HepG2 (cell line): ENCODE results near the gene GPRIN1. TPM values are rescaled to one million over a fixed set of nuclear protein-coding genes. Genes with fewer than 3 reads are reported as not detected.

Experiments used
- ARID3A ChIP-seq: IDR thresholded peaks from 2 replicates; pipeline ENCODE4 v1.6.1; 2012; ENCODE audit warnings: low read depth, low read length, improper control_type of control experiment
- FOXO1 ChIP-seq: sonication (generic); formaldehyde crosslinking; IDR thresholded peaks from 2 replicates; pipeline ENCODE4 v1.4.0; 2020; ENCODE audit warnings: missing genetic modification reagents
- GRHL1 ChIP-seq: sonication (generic); formaldehyde crosslinking; conservative IDR thresholded peaks from 2 replicates; pipeline ENCODE4 v1.8.0; 2022; ENCODE audit warnings: missing genetic modification reagents
- HMGXB4 ChIP-seq, 2 experiments: sonication (generic) in 1 of 2; formaldehyde crosslinking in 1 of 2; IDR thresholded peaks; 2 replicates each; pipeline versions ENCODE4 v1.4.0 to v1.6.1; 2018 to 2020; ENCODE audit warnings: missing genetic modification reagents in 2 of 2, borderline replicate concordance in 1 of 2, low read depth in 1 of 2, mild to moderate bottlenecking in 1 of 2, missing biosample characterization in 1 of 2
- IRF1 ChIP-seq: sonication (generic); formaldehyde crosslinking; IDR thresholded peaks from 2 replicates; pipeline ENCODE4 v1.4.0; 2020; ENCODE audit warnings: low read depth, mild to moderate bottlenecking, missing genetic modification reagents
- MBD4 ChIP-seq: IDR thresholded peaks from 2 replicates; pipeline ENCODE4 v1.6.1; 2012; ENCODE audit warnings: low read length, inconsistent platforms, borderline replicate concordance
- NCOA5 ChIP-seq: sonication (generic); formaldehyde crosslinking; IDR thresholded peaks from 2 replicates; pipeline ENCODE4 v1.4.0; 2020; ENCODE audit warnings: missing genetic modification reagents
- NFKBIZ ChIP-seq: IDR thresholded peaks from 2 replicates; pipeline ENCODE4 v1.6.1; 2018; ENCODE audit warnings: missing genetic modification reagents, missing compliant biosample characterization
- SIX4 ChIP-seq: sonication (generic); formaldehyde crosslinking; IDR thresholded peaks from 2 replicates; pipeline ENCODE4 v1.4.0; 2020; ENCODE audit warnings: missing genetic modification reagents
- SMAD3 ChIP-seq: sonication (generic); formaldehyde crosslinking; IDR thresholded peaks from 2 replicates; pipeline ENCODE4 v1.4.0; 2020; ENCODE audit warnings: missing genetic modification reagents
- ZFAT ChIP-seq: sonication (generic); formaldehyde crosslinking; conservative IDR thresholded peaks from 2 replicates; pipeline ENCODE4 v1.8.1; 2023; ENCODE audit warnings: missing genetic modification reagents, inconsistent platforms
- ZNF577 ChIP-seq: sonication (generic); formaldehyde crosslinking; IDR thresholded peaks from 2 replicates; pipeline ENCODE4 v1.4.0; 2020; ENCODE audit warnings: mild to moderate bottlenecking, low read depth, missing genetic modification reagents, borderline replicate concordance
- ZNF646 ChIP-seq: sonication (generic); formaldehyde crosslinking; IDR thresholded peaks from 2 replicates; pipeline ENCODE4 v1.9.0; 2021; ENCODE audit warnings: mild to moderate bottlenecking, missing genetic modification reagents
- ZNF784 ChIP-seq: sonication (generic); formaldehyde crosslinking; IDR thresholded peaks from 2 replicates; pipeline ENCODE4 v1.5.1; 2020; ENCODE audit warnings: missing genetic modification reagents, mild to moderate bottlenecking, borderline replicate concordance
- ZNF792 ChIP-seq: IDR thresholded peaks from 2 replicates; pipeline ENCODE4 v1.6.1; 2016
- polyA plus RNA-seq, 8 experiments: library from polyadenylated mRNA; depleted of rRNA in 3 of 8; stranded (reverse) in 7 of 8; unstranded in 1 of 8; fragments of >200 nt; fragmentation: Illumina TruSeq in 4 of 8; extraction: Trizol in 4 of 8; gene quantifications; 2 replicates each; pipeline versions ENCODE4 v1.2.1 to v1.2.3, GENCODE V29; 2011 to 2016; ENCODE audit warnings: low read depth in 4 of 8, missing spikeins in 1 of 8, mixed read lengths in 1 of 8; ENCODE audit not compliant: insufficient read depth in 1 of 8
- total RNA-seq, 5 experiments: library from RNA; depleted of rRNA; stranded (reverse); fragments of >200 nt; fragmentation: Illumina TruSeq; extraction: Trizol; gene quantifications; 2 replicates each; pipeline ENCODE4 v1.2.3, GENCODE V29; 2016; ENCODE audit warnings: low read depth in 1 of 5

The GPRIN1 gene
- total and polyA plus RNA-seq, 2 of the 13 experiments (the other 11 are each of a cell fraction or from before 2014, with no cell fraction given), result 0.32 to 2.0 TPM

- TF ChIP-seq IRF1, result no peak
- TF ChIP-seq SMAD3 (CRISPR knock-in tag), result 0 out of 2 replicates have a peak, but pooled peaks have one; percentile 30
- TF ChIP-seq ZNF646 (CRISPR knock-in tag), result no peak
- TF ChIP-seq ZNF577 (CRISPR knock-in tag), result no peak
- TF ChIP-seq ZNF792 (CRISPR knock-in tag), result 0 out of 2 replicates have a peak, but pooled peaks have one; percentile 23
- TF ChIP-seq ARID3A, result no peak
- no peak for TF ChIP-seq ZFAT
- no peak for TF ChIP-seq GRHL1 (CRISPR knock-in tag)
- TF ChIP-seq ZNF784 (CRISPR knock-in tag), result no peak
- no peak for TF ChIP-seq NCOA5
- TF ChIP-seq HMGXB4 (CRISPR knock-in tag; IDR thresholded peaks at IDR 0.05; ENCODE audit: borderline replicate concordance in 1 of 2, low read depth in 1 of 2), result peak in 1 of 2 experiments; percentile 37; a peak in 1 of 4 replicates
- no peak for TF ChIP-seq FOXO1 (CRISPR knock-in tag)
- no peak for TF ChIP-seq SIX4 (CRISPR knock-in tag)
- no peak for TF ChIP-seq MBD4
- TF ChIP-seq NFKBIZ (CRISPR knock-in tag), result no peak
Observed at GRCh38 chr5:176658007-176658599, 48.1 kb upstream of the GPRIN1 start (continued).
